NCI-H1436 treated with DMSO at 0.1 percent for 48 hours (cell line): ENCODE data around the gene PRDM13.
"Not testable (repeated sequence)": the region's sequence is repeated elsewhere in the genome, so short reads cannot be mapped to it uniquely, and the experiment has no call there.

Experiments used
- DNase-seq: peaks from one replicate; lab custom pipeline; 2025; lab: John Stamatoyannopoulos, UW

The PRDM13 gene

GRCh38 chr6:99606656-99607415 lies at the start of gene PRDM13:
Gene PRDM13, plus strand, starts transcription at chr6:99606833. Its CDS starts 202 bp downstream, at chr6:99607035.
- DNase-seq = no peak

GRCh38 chr6:99559057-99559456 lies 47.6 kb upstream of the PRDM13 start:
- no peak for DNase-seq

- DNase-seq = no peak
Measured at GRCh38 chr6:99560668-99561067, 46.0 kb upstream of the PRDM13 start.

- DNase-seq = no peak
Measured at GRCh38 chr6:99563056-99563723, 43.4 kb upstream of the PRDM13 start.

- peak; percentile 86 for DNase-seq
Measured at GRCh38 chr6:99568103-99568933, 38.3 kb upstream of the PRDM13 start, which contains the start of gene CCNC. Gene CCNC, minus strand, starts transcription at chr6:99568660. Its CDS starts 133 bp downstream, at chr6:99568527.

DNA sequence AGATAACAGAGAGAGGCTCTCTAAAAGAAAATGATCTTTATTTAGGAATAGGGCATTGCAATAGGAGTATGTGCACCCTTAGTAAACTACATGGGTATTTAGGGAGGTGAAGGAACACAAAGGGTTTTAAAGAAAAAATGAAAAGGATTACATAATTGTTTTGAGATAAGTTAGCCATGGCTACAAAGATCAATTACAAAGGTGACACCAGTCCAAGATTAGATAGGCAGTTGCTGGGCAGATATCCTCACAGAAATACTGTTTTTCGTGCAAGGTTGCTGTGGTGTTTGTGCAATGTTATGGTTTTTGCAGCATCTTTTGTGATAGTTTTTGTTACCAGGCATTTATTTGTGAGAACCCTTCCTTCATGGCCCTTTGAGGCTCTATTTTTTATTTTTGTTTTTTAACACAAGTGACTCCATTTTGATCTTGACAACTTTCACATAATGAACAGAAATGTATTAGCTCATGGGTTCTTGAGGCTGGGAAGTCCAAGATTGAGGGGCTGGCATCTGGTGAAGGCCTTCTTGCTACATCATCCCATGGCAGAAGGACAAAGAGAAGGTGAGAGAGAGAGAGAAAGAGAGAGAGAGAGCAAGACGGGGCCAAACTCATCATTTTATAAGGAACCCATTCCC lies 32.5 kb upstream of the PRDM13 start:
- no peak for DNase-seq

- no peak for DNase-seq
Measured at GRCh38 chr6:99575544-99576227, 30.9 kb upstream of the PRDM13 start.

DNA sequence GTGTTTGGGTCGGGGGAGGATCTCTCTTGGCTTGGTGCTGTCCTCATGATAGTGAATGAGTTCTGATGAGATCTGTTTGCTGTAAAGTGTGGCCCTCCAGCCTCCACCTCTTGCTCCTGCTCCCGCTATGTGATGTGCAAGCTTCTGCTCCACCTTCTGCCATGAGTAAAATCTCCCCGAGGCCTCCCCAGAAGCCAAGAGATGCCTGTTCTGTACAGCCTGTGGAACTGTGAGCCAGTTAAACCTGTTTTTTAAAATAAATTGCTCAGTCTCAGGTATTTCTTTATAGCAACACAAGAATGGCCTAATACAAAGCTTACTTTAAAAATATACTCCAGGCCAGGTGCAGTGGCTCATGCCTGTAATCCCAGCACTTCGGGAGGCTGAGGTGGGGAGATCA lies 26.9 kb upstream of the PRDM13 start:
- DNase-seq = no peak

DNA sequence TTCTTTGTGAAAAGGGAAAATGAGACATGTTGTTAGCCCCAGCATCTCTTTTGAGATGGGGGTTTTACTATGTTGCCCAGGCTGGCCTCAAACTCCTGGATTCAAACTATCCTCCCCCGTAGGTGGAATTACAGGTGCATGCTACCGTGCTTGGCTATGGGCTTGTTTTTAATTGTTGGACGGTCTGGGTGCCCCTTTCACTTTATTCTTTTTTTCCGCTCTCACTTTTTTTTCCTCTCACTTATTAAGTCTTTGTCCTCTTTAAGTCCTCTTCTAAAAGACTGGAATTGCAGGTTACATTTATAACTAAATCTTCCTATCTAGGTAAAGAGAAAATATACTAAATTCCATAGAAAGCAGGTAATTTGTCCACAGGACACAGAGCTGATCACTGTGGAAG lies 18.8 kb upstream of the PRDM13 start:
- DNase-seq = no peak

- peak; percentile 71 for DNase-seq
Measured at GRCh38 chr6:99588618-99589289, 17.9 kb upstream of the PRDM13 start.

GRCh38 chr6:99589290-99589672 lies 17.4 kb upstream of the PRDM13 start:
- DNase-seq = no peak

- DNase-seq = no peak
Measured at GRCh38 chr6:99589907-99590493, 16.6 kb upstream of the PRDM13 start.

- no peak for DNase-seq
Measured at GRCh38 chr6:99590728-99591672, 15.6 kb upstream of the PRDM13 start.

DNA sequence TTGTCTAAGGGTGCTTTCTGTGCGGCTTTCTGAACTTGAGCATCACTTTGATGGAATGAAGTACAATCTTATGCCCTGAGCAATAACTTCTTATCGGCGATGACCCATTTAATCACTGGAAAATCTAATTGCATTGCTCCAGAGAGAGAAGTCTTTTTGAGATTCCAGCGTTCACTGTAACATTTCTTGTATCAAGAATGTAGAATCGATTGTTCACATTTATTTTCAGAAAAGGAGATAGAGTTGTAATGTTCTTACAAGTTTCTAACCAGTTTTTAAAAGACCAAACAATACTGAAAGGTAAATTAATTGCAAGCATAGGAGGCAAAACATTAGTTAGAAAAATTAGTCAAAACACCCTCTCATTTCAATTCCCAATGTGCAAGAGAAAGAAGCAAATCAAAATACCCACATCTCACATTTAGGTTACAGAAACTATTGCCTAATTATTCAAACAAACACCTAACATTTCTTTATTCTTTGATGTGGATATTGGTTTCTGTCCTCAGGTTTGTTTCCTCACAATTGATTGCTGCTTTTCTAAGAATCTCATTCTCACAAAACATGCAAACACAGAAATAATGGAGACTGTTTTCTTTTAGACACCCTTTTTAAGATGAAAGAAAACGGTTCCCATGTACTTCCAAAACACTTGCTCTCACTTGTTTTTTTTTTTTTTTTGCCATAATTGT lies 14.8 kb upstream of the PRDM13 start:
- DNase-seq = no peak

DNA sequence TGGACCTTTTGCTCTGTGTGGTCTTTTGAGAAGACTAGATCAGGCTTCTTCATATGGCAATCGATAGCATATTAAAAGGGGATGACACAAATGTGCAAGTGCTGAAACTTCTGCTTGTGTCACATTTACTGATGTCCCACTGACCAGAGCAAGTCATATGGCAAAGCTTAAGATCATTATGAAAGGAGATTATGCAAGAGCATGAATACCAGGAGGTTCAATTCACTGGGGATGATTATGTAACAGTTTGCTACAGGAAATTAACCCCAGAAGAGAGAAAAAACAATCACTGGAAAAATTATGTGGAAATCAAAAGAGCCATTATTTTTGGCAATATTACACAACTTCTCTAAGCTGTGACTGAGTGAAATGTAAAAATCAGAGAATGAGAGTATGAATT lies 13.7 kb upstream of the PRDM13 start:
- peak; percentile 26 for DNase-seq

DNA sequence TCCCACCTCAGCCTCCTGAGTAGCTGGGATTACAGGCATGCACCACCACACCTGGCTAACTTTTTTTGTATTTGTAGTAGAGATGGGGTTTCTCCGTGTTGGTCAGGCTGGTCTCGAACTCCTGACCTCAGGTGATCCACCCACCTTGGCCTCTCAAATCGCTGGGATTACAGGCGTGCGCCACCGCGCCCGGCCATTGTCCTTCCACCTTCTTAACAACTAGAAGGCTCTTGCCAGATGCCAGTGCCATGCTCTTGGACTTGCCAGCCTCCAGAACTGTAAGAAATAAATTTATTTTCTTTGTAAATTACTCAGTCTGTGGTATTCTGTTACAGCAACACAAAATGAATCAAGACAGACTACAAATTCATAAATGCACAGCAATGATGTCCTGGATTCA lies 11.9 kb upstream of the PRDM13 start:
- not testable (repeated sequence) for DNase-seq

DNA sequence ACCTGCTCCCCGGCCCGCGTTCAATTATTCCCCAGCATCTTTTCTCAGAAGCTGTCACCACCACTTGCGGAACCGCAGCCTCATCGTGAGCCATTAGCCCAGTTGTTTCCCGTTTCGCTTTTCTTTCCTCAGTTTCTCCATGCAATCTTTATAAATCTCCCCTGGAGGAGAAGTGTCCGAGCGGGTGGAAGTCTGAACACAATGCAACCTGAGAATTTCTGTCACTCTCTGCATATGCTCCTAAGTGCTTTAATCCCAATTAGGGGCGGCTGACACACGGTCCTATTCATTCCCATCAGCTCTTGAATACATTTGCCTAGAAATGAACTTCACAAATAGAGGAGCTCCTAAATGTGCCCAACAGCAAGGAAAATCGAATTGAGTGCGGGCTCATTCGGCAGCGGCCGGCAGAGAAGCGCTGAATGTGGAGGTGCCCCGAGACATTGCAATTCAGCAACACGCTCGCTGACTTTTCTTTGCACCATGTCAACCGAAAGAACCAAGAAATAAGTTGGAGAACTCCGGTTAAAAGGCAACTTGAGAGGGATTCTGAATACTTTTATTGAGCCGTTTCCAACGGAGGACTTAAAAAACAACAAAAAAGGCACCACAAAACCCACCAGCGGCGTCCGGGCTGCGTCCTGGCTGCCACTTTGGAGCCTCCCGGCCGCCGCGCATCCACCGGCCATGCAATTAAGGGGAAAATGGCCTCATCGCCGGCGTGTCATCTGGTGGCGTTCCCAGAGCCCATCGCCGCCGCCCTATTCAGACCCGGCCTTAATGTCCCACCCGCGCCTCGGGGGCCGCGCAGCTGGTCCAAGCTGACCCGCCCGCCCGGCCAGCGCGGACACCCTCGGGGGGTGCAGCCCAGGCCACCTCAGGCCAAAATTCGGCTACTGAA lies 3.9 kb upstream of the PRDM13 start:
- no peak for DNase-seq
